B cell (primary cell): ENCODE results near the gene HDAC1.

Source experiments
- CTCF ChIP-seq: fragments of 200-600 bp; IDR thresholded peaks from one replicate; pipeline ENCODE4 v1.8.0; 2022; ENCODE audit warnings: antibody characterized with exemption, mild to moderate bottlenecking
- EZH2 ChIP-seq: IDR thresholded peaks from 2 replicates; pipeline ENCODE4 v1.6.1; 2012; ENCODE audit warnings: borderline replicate concordance, low read depth, mild to moderate bottlenecking, moderate library complexity, low read length; ENCODE audit not compliant: insufficient read depth, poor library complexity, severe bottlenecking

GRCh38 chr1:32333251-32333963, 41.5 kb downstream of the HDAC1 start:
- TF ChIP-seq CTCF, result no peak
- no peak for TF ChIP-seq EZH2
